ENCODE measurements around the gene GIGYF2.

GRCh38 chr2:232787806-232788205 lies 90.7 kb downstream of the GIGYF2 start:
- TF ChIP-seq, protein P1, sequence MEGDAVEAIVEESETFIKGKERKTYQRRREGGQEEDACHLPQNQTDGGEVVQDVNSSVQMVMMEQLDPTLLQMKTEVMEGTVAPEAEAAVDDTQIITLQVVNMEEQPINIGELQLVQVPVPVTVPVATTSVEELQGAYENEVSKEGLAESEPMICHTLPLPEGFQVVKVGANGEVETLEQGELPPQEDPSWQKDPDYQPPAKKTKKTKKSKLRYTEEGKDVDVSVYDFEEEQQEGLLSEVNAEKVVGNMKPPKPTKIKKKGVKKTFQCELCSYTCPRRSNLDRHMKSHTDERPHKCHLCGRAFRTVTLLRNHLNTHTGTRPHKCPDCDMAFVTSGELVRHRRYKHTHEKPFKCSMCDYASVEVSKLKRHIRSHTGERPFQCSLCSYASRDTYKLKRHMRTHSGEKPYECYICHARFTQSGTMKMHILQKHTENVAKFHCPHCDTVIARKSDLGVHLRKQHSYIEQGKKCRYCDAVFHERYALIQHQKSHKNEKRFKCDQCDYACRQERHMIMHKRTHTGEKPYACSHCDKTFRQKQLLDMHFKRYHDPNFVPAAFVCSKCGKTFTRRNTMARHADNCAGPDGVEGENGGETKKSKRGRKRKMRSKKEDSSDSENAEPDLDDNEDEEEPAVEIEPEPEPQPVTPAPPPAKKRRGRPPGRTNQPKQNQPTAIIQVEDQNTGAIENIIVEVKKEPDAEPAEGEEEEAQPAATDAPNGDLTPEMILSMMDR (IDR thresholded peaks at IDR 0.05; ENCODE audit: poor library complexity), result no peak
- TF ChIP-seq EZH2 (IDR thresholded peaks at IDR 0.05; ENCODE audit: borderline replicate concordance) (no peak), EZH2phosphoT487 (IDR thresholded peaks at IDR 0.05; ENCODE audit: low read depth, severe bottlenecking, unreplicated experiment) (no peak)

Data from hepatocyte (in vitro differentiated cells).